ENCODE measurements around the gene PLK5.
"Not testable (repeated sequence)": the region's sequence is repeated elsewhere in the genome, so short reads cannot be mapped to it uniquely, and the experiment has no call there.

The PLK5 gene

DNA sequence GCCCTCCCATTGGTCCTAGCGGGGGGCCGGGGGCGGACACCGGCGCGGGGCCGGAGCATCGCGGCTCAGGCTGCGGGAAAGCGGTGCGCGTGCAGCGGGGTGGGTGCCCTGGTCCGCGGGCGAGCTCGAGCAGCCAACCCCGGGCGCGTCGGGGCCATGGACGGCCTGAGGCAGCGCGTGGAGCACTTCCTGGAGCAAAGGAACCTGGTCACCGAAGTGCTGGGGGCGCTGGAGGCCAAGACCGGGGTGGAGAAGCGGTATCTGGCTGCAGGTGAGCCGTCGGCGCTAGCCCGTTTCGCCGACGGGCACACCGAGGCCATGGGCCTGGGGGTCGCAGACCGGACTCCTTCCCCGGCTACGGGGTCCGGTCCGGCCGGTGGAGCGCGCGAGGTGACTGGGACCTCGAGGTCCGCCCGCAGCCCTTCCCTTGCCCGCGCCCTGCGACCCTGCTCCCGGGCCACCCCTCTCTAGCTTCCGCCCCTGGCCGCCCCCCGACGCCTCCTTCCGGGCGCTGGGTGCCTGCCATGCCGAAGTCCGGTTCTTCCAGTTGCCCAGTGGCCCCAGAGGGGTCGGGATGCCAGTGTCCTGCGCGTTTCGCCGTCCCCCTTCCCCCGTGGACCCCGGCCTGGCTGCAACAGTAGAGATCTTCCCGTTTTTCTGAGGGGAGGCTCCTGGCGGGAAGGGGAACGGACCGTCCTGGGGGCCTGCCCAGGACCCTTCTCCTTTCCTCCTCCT lies 32.6 kb upstream of the PLK5 start, which contains the start of gene REEP6:
Gene REEP6, plus strand, starts transcription at position 68 of the 735 bp plus-strand sequence. Its CDS starts 89 bp downstream, at position 157.
- DNase-seq: no peak

DNA sequence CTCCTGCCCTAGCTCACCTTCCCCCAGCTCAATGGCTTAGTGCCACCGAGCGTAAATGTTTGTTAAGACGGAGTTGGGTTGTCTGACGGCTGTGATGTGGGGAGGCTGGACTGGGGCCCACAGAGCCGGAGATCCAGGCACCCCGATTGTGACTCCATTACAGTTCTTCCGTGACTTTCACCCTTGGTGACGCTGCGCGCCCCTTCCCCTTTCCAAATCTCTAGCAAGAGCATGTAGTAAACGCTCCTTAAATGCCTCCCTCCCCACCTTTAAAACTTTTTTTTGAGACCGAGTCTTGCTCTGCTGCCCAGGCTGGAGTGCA lies 32.1 kb upstream of the PLK5 start:
- no peak for DNase-seq

DNA sequence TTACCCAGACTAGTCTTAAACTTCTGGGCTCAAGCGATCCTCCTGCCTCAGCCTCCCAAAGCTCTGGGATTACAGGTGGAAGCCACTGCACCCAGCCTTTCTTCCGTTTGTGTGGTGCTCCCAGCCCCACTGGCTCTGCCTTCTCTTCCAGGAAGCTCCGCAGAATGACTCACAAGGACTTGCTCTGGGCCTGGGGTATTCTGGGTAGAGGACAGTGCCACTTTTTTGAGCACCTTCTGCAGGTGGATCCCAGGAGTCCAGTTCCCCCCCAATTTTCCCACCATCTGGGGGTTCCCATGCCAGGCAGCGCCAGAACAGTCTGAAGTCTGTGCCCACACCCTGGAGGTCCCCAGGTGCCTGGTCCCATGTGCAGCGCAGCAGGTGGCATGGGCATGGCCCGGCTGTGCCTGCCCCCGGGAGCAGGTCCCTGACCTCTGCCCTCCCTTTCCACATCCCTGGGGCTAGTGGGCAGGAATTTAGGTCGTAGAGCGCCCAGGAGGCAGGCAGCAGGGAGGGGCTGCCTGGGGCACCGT lies 31.3 kb upstream of the PLK5 start:
- DNase-seq: no peak

DNA sequence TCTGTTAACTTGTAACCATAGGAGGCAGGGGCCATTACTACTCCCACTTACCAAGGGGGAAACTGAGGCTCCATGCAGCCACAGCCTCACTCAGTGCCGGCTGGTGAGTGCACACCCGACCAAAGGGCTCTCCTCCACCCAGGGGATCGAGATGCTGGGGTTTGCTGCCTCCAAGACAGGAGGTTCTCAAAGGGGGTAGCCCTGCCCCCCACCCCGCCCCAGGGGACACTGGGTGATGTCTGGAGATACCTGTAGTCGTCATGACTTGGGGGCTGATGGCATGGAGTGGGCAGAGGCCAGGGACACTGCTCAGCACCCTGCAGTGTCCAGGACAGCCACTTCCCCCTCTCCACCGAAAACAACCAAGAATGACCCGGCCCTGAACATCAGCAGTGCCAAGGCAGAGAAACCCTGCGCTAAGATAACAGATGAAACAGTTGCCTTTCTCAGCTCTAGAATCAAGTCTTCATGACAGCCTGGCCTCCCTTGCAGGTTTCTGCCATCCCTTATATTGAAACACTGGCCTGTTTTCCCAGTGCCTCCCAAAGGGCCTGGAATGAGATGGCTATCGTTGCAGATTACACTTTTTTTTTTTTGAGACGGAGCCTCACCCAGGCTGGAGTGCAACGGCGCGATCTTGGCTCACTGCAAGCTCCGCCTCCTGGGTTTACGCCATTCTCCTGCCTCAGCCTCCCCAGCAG lies 29.6 kb upstream of the PLK5 start:
- no peak for DNase-seq

- DNase-seq: no peak
Measured at GRCh38 chr19:1495051-1495798, 28.7 kb upstream of the PLK5 start.

GRCh38 chr19:1495799-1496713 lies 27.8 kb upstream of the PLK5 start:
- no peak for DNase-seq

GRCh38 chr19:1496714-1497577 lies 26.9 kb upstream of the PLK5 start:
- no peak for DNase-seq

GRCh38 chr19:1497578-1498235 lies 26.2 kb upstream of the PLK5 start:
- no peak for DNase-seq

DNA sequence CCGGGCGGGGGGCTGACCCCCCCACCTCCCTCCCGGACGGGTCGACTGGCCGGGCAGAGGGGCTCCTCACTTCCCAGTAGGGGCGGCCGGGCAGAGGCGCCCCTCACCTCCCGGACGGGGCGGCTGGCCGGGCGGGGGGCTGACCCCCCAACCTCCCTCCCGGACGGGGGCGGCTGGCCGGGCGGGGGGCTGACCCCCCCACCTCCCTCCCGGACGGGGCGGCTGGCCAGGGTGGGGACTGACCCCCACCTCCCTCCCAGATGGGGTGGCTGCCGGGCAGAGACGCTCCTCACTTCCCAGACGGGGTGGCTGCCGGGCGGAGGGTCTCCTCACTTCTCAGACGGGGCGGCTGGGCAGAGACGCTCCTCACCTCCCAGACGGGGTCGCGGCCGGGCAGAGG lies 24.6 kb upstream of the PLK5 start:
- DNase-seq: not testable (repeated sequence)

- no peak for DNase-seq
Measured at GRCh38 chr19:1501200-1501595, 22.7 kb upstream of the PLK5 start.

GRCh38 chr19:1502433-1503088 lies 21.3 kb upstream of the PLK5 start:
- DNase-seq: no peak

DNA sequence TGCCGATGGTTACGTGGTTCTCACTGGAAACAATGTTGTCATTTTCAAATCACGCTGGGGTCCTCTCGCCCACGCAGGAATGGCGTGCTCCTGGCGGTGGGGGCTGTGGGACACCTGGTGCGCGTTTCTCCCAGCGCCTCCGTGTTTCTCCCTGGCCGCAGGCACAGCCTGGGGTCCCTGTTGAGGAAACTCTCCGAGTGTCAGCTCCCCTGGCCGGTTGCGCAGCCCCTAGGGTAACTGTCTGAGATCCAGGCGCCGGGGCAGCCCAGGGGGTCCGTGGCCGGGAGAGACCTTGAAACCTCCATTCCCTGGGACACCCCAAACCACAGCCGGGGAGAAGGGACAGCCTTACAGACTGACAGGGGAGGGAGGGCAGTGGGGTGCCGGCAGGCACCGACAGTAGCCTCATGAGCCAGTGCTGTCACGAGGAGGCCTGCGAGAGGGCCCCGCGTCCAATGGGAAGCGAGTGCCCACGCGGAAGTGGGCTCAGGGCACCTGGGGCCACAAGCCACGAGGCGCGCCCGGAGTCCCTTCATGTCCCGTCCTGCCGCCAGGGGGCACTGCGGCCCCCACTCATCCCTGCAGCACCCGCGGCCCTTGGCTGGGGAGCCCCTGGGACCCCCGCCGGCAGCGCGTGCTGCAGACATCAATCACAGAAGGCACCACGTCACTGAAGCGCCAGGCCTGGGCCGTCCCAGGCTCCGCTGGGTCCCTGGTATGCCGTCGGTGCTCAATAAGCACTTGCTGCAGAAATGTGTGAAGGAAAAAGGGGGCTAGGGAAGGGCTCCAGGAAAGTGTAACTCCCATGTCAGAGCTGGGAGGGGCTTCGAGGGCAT lies 20.6 kb upstream of the PLK5 start:
- no peak for DNase-seq

DNA sequence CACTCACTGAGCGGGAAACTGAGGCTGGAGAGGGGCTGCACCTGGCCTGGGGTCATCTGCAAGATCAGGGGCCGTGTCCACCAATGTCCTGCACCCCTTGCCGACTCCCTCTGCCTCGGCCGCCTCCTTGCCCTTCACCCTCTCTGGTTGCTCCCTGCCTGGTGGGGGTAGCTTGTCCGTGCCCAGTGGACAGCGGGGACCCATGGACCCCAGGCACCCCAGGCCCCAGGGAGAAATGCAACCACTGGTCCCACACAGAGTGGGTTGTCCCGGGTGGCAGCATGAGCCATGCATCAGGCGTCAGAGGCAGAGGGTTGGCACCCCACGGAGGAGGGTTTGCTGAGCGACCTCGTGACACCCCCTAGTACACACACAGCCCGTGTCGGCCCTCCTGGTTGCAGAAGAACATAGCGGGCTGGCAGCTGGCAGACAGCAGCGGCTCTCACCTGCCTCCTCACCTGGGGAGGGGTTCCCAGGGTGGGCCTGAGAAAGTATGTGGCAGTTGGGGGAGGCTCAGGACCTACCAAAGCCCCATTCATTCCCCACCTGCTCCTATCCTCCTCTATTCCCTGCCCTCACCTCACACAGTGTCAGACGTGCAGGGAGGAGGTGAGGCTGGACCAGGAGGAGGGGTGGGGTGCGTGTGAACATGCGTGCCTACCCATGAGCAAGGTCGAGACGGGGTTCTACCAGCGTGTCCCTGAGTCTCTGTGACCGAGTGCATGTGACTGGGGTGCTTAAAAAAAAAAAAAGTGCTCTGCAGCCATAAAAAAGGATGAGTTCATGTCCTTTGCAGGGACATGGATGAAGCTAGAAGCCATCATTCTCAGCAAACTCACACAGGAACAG lies 19.7 kb upstream of the PLK5 start:
- no peak for DNase-seq

DNA sequence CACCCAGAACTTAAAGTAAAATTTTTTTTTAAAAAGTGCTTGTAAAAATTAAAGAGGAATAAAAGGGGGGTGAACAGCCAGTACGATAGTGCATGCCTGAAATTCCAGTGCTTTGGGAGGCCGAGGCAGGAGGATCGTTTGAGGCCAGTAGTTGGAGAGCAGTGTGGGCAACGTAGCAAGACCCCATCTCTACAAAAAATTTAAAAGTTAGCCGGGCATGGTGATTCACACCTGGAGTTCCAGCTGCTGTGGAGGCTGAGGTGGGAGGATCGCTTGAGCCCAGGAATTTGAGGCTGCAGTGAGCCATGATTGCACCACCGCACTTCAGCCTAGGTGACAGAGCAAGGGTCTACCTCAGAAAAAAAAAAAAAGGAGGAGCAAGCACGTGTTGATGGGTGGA lies 18.9 kb upstream of the PLK5 start:
- DNase-seq: no peak

GRCh38 chr19:1505991-1506881 lies 17.6 kb upstream of the PLK5 start:
- DNase-seq: no peak

DNA sequence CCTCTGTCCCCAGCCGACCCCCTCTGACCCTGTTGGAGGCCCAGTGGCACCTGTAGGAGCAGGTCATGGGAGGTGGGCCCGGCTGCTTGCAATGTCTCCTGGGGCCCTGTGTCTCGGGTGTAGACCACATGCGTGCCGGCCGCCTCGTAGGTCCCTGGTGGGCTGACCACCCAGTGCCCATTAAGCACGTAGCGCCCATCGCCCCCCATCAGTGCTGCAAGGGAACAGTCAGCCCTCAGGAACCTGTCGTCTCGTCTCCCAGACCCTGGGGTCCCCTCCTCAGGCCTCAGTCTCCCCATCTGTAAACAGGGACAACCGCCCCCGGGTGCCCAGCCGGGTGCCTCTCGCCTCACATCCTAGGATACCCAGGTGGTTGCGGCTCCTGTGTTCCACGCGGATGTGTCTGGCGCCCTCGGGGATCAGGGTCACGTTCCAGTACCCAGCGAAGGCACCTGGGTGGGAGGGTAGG lies 16.7 kb upstream of the PLK5 start:
- no peak for DNase-seq
